GM12878 (cell line): Measurements from ENCODE around the gene MTRR. TPM values are rescaled to one million over a fixed set of nuclear protein-coding genes. Genes with fewer than 3 reads are reported as not detected.

Experiments
- ATAC-seq: fragments of 200-7000 bp; cut with Tn5 transposase; 3 replicates; pipeline ENCODE4 v1.9.1; 2020; ENCODE audit warnings: mild to moderate bottlenecking, moderate library complexity
- BruUV-seq: library from RNA; stranded (reverse); fragments of 400-500 nt; replicated peaks from 2 replicates; lab custom pipeline; 2021; lab: Mats Ljungman, UMichigan
- CTCF ChIA-PET: fragments of 300-600 bp; sonication (Branson Sonifier 250); formaldehyde crosslinking; extraction: SDS; loops from one replicate; lab custom pipeline; 2021; ENCODE audit warnings: inconsistent platforms; lab: Yijun Ruan, JAX
- POLR2A ChIA-PET: fragments of 350-600 bp; formaldehyde crosslinking; extraction: SDS; loops from one replicate; lab custom pipeline; 2021; ENCODE audit warnings: inconsistent platforms; lab: Charles Lee
- RAD21 ChIA-PET: fragments of 300-600 bp; sonication (Branson Sonifier 250); formaldehyde crosslinking; loops from one replicate; lab custom pipeline; 2023; ENCODE audit warnings: antibody characterized with exemption; ENCODE audit not compliant: unreplicated experiment; lab: Charles Lee
- SMC1A ChIA-PET: fragments of 300-600 bp; sonication (Branson Sonifier 250); formaldehyde crosslinking; loops from one replicate; lab custom pipeline; 2023; ENCODE audit not compliant: unreplicated experiment, uncharacterized antibody; lab: Charles Lee
- DNase-seq: peaks from one replicate; pipeline ENCODE4 v3.0.0-alpha.2; 2011; ENCODE audit warnings: low read depth, low spot score
- FAIRE-seq: peaks from 3 replicates; lab custom pipeline; 2011; peaks lifted over from hg19 to GRCh38; lab: Jason Lieb, UNC
- H2AFZ ChIP-seq: 2 replicates; pipeline ENCODE4 v1.6.0; 2011; ENCODE audit warnings: low read depth, low read length, control low read depth; ENCODE audit not compliant: control insufficient read depth
- H3K27ac ChIP-seq: 2 replicates; pipeline ENCODE4 v1.5.1; 2011; ENCODE audit warnings: control low read depth; ENCODE audit not compliant: control insufficient read depth, insufficient read depth
- H3K27me3 ChIP-seq, 2 experiments: replicated peaks in 1 of 2; 2 replicates each; pipeline versions ENCODE4 v1.6.0 to v1.6.1; 2011; ENCODE audit warnings: low read length in 1 of 2; ENCODE audit not compliant: control insufficient read depth in 2 of 2, insufficient read depth in 2 of 2
- H3K36me3 ChIP-seq, 2 experiments: 2 replicates each; pipeline ENCODE4 v1.5.1; 2011; ENCODE audit warnings: low read length in 1 of 2; ENCODE audit not compliant: control insufficient read depth in 2 of 2, insufficient read depth in 2 of 2
- H3K4me1 ChIP-seq: 2 replicates; pipeline ENCODE4 v1.6.1; 2011; ENCODE audit warnings: mild to moderate bottlenecking, low read length, moderate library complexity, mixed read lengths; ENCODE audit not compliant: control insufficient read depth, insufficient read depth
- H3K4me2 ChIP-seq: 2 replicates; pipeline ENCODE4 v1.6.0; 2011; ENCODE audit warnings: control low read depth; ENCODE audit not compliant: control insufficient read depth, insufficient read depth
- H3K4me3 ChIP-seq: fragments of 200-600 bp; sonication (generic); 2 replicates; pipeline ENCODE4 v1.5.1; 2016
- H3K79me2 ChIP-seq: 2 replicates; pipeline ENCODE4 v1.6.0; 2011; ENCODE audit warnings: low read length; ENCODE audit not compliant: control insufficient read depth, insufficient read depth
- H3K9ac ChIP-seq: 2 replicates; pipeline ENCODE4 v1.8.0; 2011; ENCODE audit warnings: low read length, control low read depth, mixed read lengths; ENCODE audit not compliant: control insufficient read depth, insufficient read depth
- H3K9me3 ChIP-seq: replicated peaks from 3 replicates; pipeline ENCODE4 v1.5.1; 2011; ENCODE audit warnings: mild to moderate bottlenecking, low read length; ENCODE audit not compliant: control insufficient read depth, insufficient read depth
- H4K20me1 ChIP-seq: 2 replicates; pipeline ENCODE4 v1.6.0; 2011; ENCODE audit not compliant: control insufficient read depth, insufficient read depth
- BRCA1 ChIP-seq: IDR thresholded peaks from 2 replicates; pipeline ENCODE4 v1.6.1; 2011; ENCODE audit warnings: low read depth, low read length, improper control_type of control experiment
- CHD2 ChIP-seq: IDR thresholded peaks from 2 replicates; pipeline ENCODE4 v1.6.1; 2011; ENCODE audit warnings: low read depth, low read length, improper control_type of control experiment, borderline replicate concordance
- LARP7 ChIP-seq: fragments of 450-650 bp; IDR thresholded peaks from 2 replicates; pipeline ENCODE4 v1.6.1; 2017; ENCODE audit warnings: mild to moderate bottlenecking
- MLLT1 ChIP-seq: fragments of 450-650 bp; IDR thresholded peaks from 2 replicates; pipeline ENCODE4 v1.6.1; 2016; ENCODE audit warnings: mild to moderate bottlenecking
- MTA2 ChIP-seq: fragments of 450-650 bp; IDR thresholded peaks from 2 replicates; pipeline ENCODE4 v1.6.1; 2016; ENCODE audit warnings: low read depth, mild to moderate bottlenecking, moderate library complexity
- NFXL1 ChIP-seq: fragments of 450-650 bp; IDR thresholded peaks from 2 replicates; pipeline ENCODE4 v1.6.1; 2017; ENCODE audit warnings: antibody characterized with exemption, mild to moderate bottlenecking, borderline replicate concordance
- SMC3 ChIP-seq: IDR thresholded peaks from 2 replicates; pipeline ENCODE4 v1.6.1; 2011; ENCODE audit warnings: low read length, improper control_type of control experiment, borderline replicate concordance
- ZNF687 ChIP-seq: fragments of 450-650 bp; IDR thresholded peaks from 2 replicates; pipeline ENCODE4 v1.6.1; 2017; ENCODE audit warnings: mild to moderate bottlenecking, moderate library complexity
- ZZZ3 ChIP-seq: IDR thresholded peaks from 2 replicates; pipeline ENCODE4 v1.6.1; 2011; ENCODE audit warnings: low read depth; ENCODE audit not compliant: control insufficient read depth, insufficient read length
- WGBS: methylation state at CpG from one replicate; pipeline ENCODE4 v1.1.6; 2016; ENCODE audit warnings: low lambda C conversion rate; ENCODE audit not compliant: insufficient replicate concordance, insufficient coverage; ENCODE audit errors: missing lambda C conversion rate; 5-methylcytosine and 5-hydroxymethylcytosine counted together
- in situ Hi-C: fragments of 300-500 bp; cut with MboI; formaldehyde crosslinking; loops from 9 replicates; pipeline ENCODE4 v1.14.3; 2018; ENCODE audit warnings: mixed read lengths
- intact Hi-C: fragments of 100-400 bp; cut with micrococcal nuclease; formaldehyde crosslinking; loops from one replicate; pipeline ENCODE4 v1.14.2; 2022; ENCODE audit not compliant: unreplicated experiment
- polyA plus RNA-seq, 11 experiments: library from polyadenylated mRNA; depleted of rRNA in 4 of 11; unstranded in 6 of 11; stranded (reverse) in 5 of 11; fragments of >200 nt; fragmentation: Nextera tagmentation in 4 of 11; fragmentation: Illumina TruSeq in 1 of 11; extraction: Ambion mirVana in 4 of 11; extraction: Trizol in 1 of 11; gene quantifications; 1 replicate in 1 of 11; 2 replicates in 10 of 11; pipeline versions ENCODE4 v1.2.1 to v1.2.3, GENCODE V29; 2011 to 2016; ENCODE audit warnings: inconsistent platforms in 2 of 11, missing spikeins in 2 of 11, low read depth in 1 of 11
- total RNA-seq, 4 experiments: library from RNA; depleted of rRNA in 3 of 4; stranded (reverse); fragments of >200 nt in 3 of 4; fragmentation: Illumina TruSeq in 1 of 4; extraction: Trizol in 1 of 4; gene quantifications; 2 replicates each; pipeline versions ENCODE4 v1.2.1 to v1.2.3, GENCODE V29; 2013 to 2021
- TF ChIP-seq, protein P1 (sequence below): fragments of 450-650 bp; IDR thresholded peaks from 2 replicates; pipeline ENCODE4 v1.6.1; 2016; ENCODE audit warnings: mild to moderate bottlenecking
- TF ChIP-seq, protein P2 (sequence below): IDR thresholded peaks from 2 replicates; pipeline ENCODE4 v1.6.1; 2011; ENCODE audit warnings: borderline replicate concordance, low read depth, mild to moderate bottlenecking, moderate library complexity, mixed read lengths, low read length; ENCODE audit not compliant: insufficient read depth; ENCODE audit errors: extremely low read length

Gene MTRR
- total and polyA plus RNA-seq, 10 of the 15 experiments (the other 5 are each of a cell fraction or from before 2014, with no cell fraction given), result 13.8 to 76.9 (median 38.0) TPM

DNA sequence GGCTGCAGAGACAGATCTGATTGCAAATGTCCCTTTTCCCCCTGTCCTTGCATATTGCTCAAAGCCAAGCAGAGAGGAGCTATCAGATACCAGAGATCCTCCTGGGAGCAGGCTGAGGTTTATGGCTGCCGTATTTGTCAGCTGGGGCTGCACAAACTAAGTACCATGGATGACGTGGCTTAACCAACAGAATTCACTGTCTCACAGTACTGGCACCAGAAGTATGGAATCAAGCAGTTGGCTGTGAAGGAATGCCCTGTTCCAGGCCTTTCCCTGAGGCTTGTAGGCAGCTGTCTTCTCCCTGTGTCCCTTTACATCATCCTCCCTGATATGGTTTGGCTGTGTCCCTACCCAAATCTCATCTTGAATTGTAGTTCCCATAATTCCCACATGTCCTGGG, 20.7 kb upstream of the MTRR start:
- RAD21 ChIA-PET, result no interaction called here
- DNase-seq (no peak), ATAC-seq (no peak), FAIRE-seq (no peak)
- Histone ChIP-seq H3K9me3 (no peaks in the 10 kb centered on the region; the same call in 2 of the 3 replicates), H3K4me2 (no peak overlapping the region), H4K20me1 (no peaks in the 10 kb centered on the region), H3K79me2 (no peaks in the 10 kb centered on the region), H2AFZ (no peak overlapping the region), H3K4me3 (no peak overlapping the region), H3K36me3 (no peaks in the 10 kb centered on the region), H3K9ac (no peak overlapping the region), H3K27ac (no peak overlapping the region), H3K27me3 (peaks cover 6 to 9% of the 10 kb centered on the region in 2 experiments; a peak in 3 of 4 replicates), H3K4me1 (no peaks in the 10 kb centered on the region)
- TF ChIP-seq MLLT1 (no peak), ZZZ3 (no peak), ZNF687 (no peak), SMC3 (no peak), MTA2 (no peak), NFXL1 (no peak), CHD2 (no peak), LARP7 (no peak), BRCA1 (no peak)
- TF ChIP-seq, protein P1, sequence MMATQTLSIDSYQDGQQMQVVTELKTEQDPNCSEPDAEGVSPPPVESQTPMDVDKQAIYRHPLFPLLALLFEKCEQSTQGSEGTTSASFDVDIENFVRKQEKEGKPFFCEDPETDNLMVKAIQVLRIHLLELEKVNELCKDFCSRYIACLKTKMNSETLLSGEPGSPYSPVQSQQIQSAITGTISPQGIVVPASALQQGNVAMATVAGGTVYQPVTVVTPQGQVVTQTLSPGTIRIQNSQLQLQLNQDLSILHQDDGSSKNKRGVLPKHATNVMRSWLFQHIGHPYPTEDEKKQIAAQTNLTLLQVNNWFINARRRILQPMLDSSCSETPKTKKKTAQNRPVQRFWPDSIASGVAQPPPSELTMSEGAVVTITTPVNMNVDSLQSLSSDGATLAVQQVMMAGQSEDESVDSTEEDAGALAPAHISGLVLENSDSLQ, result no peak
- TF ChIP-seq, protein P2, sequence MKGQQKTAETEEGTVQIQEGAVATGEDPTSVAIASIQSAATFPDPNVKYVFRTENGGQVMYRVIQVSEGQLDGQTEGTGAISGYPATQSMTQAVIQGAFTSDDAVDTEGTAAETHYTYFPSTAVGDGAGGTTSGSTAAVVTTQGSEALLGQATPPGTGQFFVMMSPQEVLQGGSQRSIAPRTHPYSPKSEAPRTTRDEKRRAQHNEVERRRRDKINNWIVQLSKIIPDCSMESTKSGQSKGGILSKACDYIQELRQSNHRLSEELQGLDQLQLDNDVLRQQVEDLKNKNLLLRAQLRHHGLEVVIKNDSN, result no peak
- SMC1A ChIA-PET, result no interaction called here
- POLR2A ChIA-PET, result no interaction called here
- CTCF ChIA-PET, result no interaction called here
- BruUV-seq, result no TSS peak
- 19% methylated on average over 2 of the region's 2 CpGs for WGBS
- intact Hi-C loops (no loop called here), in situ Hi-C loops (no loop called here)
